Measurements from ENCODE around the gene ATCAY. TPM values are rescaled to one million over a fixed set of nuclear protein-coding genes. Genes with fewer than 3 reads are reported as not detected.
A peak's percentile ranks its signal among the peaks of the same experiment; 100 is the strongest.
"Not testable (repeated sequence)": the region's sequence is repeated elsewhere in the genome, so short reads cannot be mapped to it uniquely, and the experiment has no call there.

Gene ATCAY
- polyA plus RNA-seq, 6 donors from 2014 or later: not detected

GRCh38 chr19:3923912-3924311, 43.4 kb downstream of the ATCAY start:
- ATAC-seq (ENCODE audit: low read depth in 2 of 2) (no peak), DNase-seq (no peak)
- H3K27ac Mint-ChIP-seq: no peak overlapping the region
- peaks cover 10 to 21% (median 16%) of the 10 kb centered on the region in 3 donors for H3K27me3 Mint-ChIP-seq
- H3K36me3 Mint-ChIP-seq: peaks cover 0 to 22% of the 10 kb centered on the region in 2 donors
- H3K4me3 Mint-ChIP-seq: no peak overlapping the region
- no peaks in the 10 kb centered on the region for H3K4me1 Mint-ChIP-seq
- H3K9me3 Mint-ChIP-seq: peaks cover 11 to 33% (median 16%) of the 10 kb centered on the region in 7 donors

DNA sequence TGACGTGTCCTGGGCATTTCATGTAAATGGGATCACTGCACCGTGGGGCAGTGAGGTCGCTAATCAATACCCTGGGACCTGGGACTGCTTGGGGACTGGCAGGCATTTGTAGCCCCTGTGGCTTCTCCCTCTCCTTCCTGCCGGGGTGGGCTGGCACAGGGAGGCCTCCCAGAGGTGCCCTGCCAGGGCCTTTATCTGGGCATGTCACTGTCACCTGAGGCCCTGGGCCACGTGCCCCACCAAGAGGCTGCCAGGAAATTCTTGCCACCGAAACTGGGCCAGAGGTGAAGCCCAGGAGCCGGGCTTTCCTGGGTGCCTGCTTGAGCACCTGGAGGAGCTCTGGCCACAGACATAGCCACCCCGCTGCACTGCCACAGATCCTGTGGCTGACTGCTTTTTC, 50.6 kb downstream of the ATCAY start:
- Mint-ChIP-seq H3K36me3 (no peaks in the 10 kb centered on the region), H3K27ac (no peak overlapping the region), H3K4me1 (peaks cover 0 to 6% (median 3%) of the 10 kb centered on the region in 3 donors), H3K27me3 (peaks cover 4 to 29% (median 9%) of the 10 kb centered on the region in 3 donors), H3K4me3 (no peak overlapping the region), H3K9me3 (peaks cover 0 to 1% (median 0%) of the 10 kb centered on the region in 7 donors)
- ATAC-seq (ENCODE audit: low read depth in 2 of 2) (no peak), DNase-seq (no peak)

DNA sequence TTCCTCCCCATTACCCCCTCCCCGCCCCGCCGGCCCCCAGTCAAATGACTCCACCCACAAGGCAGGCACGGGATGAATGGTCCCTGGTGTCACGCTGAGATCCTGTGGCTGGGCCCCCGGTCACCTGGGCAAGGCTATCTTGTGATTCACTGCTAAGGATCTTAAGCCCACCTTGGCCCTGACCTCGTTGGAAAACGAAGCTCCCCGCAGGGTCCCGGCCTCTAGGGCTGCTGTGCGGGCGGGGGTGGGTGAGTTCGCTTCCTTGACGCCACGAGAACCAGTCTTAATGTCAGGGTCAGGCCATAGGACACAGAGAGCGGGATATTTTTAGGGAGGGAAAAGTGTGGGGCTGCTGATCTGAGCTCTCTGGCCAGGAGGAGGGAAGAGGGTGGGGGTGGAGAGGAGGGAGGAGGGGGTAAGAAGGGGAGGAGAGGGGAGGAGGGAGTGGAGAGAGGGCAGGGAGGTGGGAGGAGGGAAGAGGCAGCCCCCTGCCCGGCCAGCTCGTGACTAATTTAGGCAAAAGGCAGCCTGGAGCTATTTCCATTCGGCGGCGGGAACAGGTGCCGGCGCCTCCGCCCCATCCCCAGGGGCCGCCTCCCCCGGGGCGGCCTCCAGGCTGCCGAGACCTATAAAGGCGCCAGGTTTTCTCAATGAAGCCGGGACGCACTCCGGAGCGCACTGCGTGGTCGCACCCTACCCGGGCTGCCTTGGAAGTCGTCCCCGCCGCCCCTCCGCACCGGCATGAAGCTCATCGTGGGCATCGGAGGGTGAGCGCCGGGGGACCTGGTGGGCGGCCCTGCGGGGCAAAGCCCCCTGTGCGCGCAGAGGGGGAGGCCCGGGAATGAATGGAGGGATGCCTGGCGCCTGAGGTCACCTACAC, 52.7 kb downstream of the ATCAY start, which contains the start of gene NMRK2:
Gene NMRK2 (plus strand): TSS at position 139 of the 880 bp plus-strand sequence. CDS start 603 bp downstream, at position 742.
- no peaks in the 10 kb centered on the region for H3K9me3 Mint-ChIP-seq
- H3K36me3 Mint-ChIP-seq: no peaks in the 10 kb centered on the region
- no peak within 1 kb of the TSS for H3K27ac Mint-ChIP-seq
- H3K4me3 Mint-ChIP-seq: peak within 1 kb of the TSS in 2 of 8 donors; percentile 61 to 63
- peaks cover 0 to 6% (median 3%) of the 10 kb centered on the region in 3 donors for H3K4me1 Mint-ChIP-seq
- no peak for ATAC-seq (ENCODE audit: low read depth in 2 of 2)
- DNase-seq: no peak
- H3K27me3 Mint-ChIP-seq: peaks cover 0 to 29% (median 9%) of the 10 kb centered on the region in 3 donors

GRCh38 chr19:3936506-3937442, 56.3 kb downstream of the ATCAY start:
- ATAC-seq (ENCODE audit: low read depth in 2 of 2): no peak
- DNase-seq: no peak
- no peak overlapping the region for H3K4me3 Mint-ChIP-seq
- peaks cover 0 to 6% (median 3%) of the 10 kb centered on the region in 3 donors for H3K4me1 Mint-ChIP-seq
- H3K36me3 Mint-ChIP-seq: no peaks in the 10 kb centered on the region
- no peaks in the 10 kb centered on the region for H3K9me3 Mint-ChIP-seq
- no peak overlapping the region for H3K27ac Mint-ChIP-seq
- peaks cover 0 to 20% (median 2%) of the 10 kb centered on the region in 3 donors for H3K27me3 Mint-ChIP-seq

DNA sequence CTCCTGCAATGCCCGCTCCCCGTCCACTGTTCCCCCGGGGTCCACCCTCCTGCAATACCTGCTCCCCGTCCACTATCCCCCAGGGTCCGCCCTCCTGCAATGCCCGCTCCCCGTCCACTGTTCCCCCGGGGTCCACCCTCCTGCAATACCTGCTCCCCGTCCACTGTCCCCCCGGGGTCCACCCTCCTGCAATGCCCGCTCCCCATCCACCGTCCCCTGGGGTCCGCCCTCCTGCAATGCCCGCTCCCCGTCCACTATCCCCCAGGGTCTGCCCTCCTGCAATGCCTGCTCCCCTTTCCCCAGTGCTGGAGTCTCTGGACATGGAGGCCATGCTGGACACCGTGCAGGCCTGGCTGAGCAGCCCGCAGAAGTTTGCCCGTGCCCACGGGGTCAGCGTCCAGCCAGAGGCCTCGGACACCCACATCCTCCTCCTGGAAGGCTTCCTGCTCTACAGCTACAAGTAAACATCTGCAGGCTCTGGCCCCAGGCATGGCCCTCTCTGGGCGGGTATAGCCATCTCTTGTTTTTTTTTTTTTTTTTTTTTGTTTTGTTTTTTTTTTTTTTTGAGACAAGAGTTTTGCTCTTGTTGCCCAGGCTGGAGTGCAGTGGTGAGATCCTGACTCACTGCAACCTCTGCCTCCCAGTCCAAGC, 57.9 kb downstream of the ATCAY start:
- not testable (repeated sequence) for H3K9me3 Mint-ChIP-seq; H3K36me3 Mint-ChIP-seq; H3K4me1 Mint-ChIP-seq; DNase-seq; ATAC-seq (ENCODE audit: low read depth in 2 of 2); H3K27ac Mint-ChIP-seq; H3K4me3 Mint-ChIP-seq
- H3K27me3 Mint-ChIP-seq: peaks cover 0 to 14% (median 0%) of the 10 kb centered on the region in 3 donors

DNA sequence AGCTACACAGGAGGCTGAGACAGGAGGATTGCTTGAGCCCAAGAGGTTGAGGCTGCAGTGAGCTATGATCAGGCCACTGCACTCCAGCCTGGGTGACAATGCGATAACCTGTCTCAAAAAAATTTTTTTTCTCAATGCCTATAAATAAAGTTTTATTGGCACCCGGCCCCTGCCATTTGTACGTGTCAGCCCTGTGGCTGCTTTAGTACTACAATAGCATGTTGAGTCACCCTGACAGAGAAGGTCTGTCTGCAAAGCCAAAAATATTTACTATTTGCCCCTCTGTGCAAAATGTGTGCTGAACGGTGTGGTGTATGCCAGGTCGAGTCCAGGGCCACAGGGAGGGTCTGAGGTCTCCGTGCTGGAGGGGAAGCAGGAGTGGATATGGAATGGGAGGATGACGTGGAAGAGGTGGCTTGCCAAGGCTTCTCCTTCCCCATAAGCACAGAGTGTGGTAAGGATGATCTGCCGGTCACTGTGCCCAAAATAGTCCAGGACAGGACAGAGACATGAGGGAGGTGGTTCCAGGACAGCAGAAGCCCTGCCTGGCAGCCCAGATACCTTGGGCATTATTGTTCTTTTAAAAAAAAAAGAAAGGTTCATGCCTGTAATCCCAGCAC, 62.4 kb downstream of the ATCAY start:
- ATAC-seq (ENCODE audit: low read depth in 2 of 2): no peak
- Mint-ChIP-seq H3K9me3 (peaks cover 0 to 3% (median 0%) of the 10 kb centered on the region in 7 donors), H3K4me3 (no peak overlapping the region), H3K27ac (peak overlapping the region in 2 of 6 donors; percentile 55 to 87), H3K36me3 (no peaks in the 10 kb centered on the region), H3K4me1 (peaks cover 0 to 7% (median 4%) of the 10 kb centered on the region in 3 donors), H3K27me3 (peaks cover 4 to 15% (median 9%) of the 10 kb centered on the region in 3 donors)
- DNase-seq: no peak

DNA sequence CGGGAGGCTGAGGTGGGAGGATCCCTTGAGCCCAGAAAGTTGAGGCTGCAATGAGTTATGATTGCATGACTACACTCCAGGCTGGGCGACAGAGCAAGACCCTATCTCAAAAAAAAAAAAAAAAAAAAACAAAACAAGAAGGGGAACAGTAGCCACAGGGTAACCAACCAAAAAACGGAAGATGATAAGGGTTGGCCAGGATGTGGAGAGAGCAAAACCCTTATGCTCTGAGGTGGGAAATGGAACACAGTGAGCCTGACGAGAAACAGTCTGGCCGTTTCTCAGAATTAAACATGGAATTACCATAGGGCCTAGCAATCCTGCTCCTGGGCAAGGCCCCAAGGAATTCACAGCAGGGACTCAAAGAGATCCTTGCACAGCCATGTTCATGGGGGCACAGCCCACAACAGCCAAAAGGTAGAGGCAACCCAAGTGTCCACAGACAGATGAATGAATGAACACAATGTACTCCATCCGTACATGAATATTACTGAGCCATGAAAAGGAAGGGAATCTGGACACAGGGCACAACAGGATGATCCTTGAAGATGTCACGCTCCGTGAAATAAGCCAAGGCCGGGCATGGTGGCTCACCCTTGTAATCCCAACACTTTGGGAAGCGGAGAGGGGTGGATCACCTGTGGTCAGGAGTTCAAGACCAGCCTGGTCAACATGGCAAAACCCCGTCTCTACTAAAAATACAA, 63.7 kb downstream of the ATCAY start:
- Mint-ChIP-seq H3K27ac (no peak overlapping the region), H3K36me3 (no peaks in the 10 kb centered on the region), H3K4me3 (no peak overlapping the region), H3K9me3 (peaks cover 0 to 3% (median 0%) of the 10 kb centered on the region in 7 donors), H3K27me3 (peaks cover 4 to 15% (median 9%) of the 10 kb centered on the region in 3 donors), H3K4me1 (peaks cover 0 to 7% (median 4%) of the 10 kb centered on the region in 3 donors)
- DNase-seq (no peak), ATAC-seq (ENCODE audit: low read depth in 2 of 2) (no peak)

DNA sequence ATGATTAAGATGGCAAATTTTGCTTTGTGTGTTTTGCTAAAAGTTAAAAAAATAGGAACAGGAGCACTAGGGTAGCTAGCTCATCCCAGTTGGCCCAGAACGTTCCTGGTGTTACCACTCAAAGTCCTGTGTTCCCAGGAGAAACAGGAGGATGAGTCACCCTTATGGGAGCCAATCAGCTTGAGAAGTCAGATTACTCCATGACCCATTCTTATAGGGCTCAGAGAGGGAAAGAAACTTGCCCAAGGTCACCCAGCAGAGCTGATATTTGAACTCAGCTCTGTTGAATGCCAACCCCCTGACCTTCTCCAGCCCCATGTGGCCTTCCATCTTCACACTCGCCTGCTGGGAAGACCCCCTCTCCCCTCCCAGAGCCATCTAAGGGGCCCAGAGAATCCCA, 65.4 kb downstream of the ATCAY start:
- Mint-ChIP-seq H3K27me3 (peaks cover 4 to 15% (median 9%) of the 10 kb centered on the region in 3 donors), H3K36me3 (no peaks in the 10 kb centered on the region), H3K4me3 (no peak overlapping the region), H3K4me1 (peaks cover under 1 to 7% (median 5%) of the 10 kb centered on the region in 3 donors), H3K27ac (no peak overlapping the region), H3K9me3 (peaks cover 0 to 3% (median 0%) of the 10 kb centered on the region in 7 donors)
- ATAC-seq (ENCODE audit: low read depth in 2 of 2) (no peak), DNase-seq (no peak)

GRCh38 chr19:3947316-3947933, 66.9 kb downstream of the ATCAY start:
- not testable (repeated sequence) for H3K27ac Mint-ChIP-seq; ATAC-seq (ENCODE audit: low read depth in 2 of 2); H3K4me3 Mint-ChIP-seq; H3K36me3 Mint-ChIP-seq; H3K9me3 Mint-ChIP-seq; DNase-seq
- Mint-ChIP-seq H3K4me1 (peaks cover 8 to 13% (median 10%) of the 10 kb centered on the region in 3 donors), H3K27me3 (peaks cover 4 to 12% (median 9%) of the 10 kb centered on the region in 3 donors)

- DNase-seq: no peak
- H3K4me3 Mint-ChIP-seq: no peak overlapping the region
- peaks cover 0 to 3% (median 0%) of the 10 kb centered on the region in 7 donors for H3K9me3 Mint-ChIP-seq
- H3K4me1 Mint-ChIP-seq: peaks cover 8 to 12% (median 10%) of the 10 kb centered on the region in 3 donors
- H3K27me3 Mint-ChIP-seq: peaks cover 2 to 12% (median 9%) of the 10 kb centered on the region in 3 donors
- H3K27ac Mint-ChIP-seq: no peak overlapping the region
- ATAC-seq (ENCODE audit: low read depth in 2 of 2): no peak
- no peaks in the 10 kb centered on the region for H3K36me3 Mint-ChIP-seq
Observed at GRCh38 chr19:3949294-3949693, 68.8 kb downstream of the ATCAY start.

DNA sequence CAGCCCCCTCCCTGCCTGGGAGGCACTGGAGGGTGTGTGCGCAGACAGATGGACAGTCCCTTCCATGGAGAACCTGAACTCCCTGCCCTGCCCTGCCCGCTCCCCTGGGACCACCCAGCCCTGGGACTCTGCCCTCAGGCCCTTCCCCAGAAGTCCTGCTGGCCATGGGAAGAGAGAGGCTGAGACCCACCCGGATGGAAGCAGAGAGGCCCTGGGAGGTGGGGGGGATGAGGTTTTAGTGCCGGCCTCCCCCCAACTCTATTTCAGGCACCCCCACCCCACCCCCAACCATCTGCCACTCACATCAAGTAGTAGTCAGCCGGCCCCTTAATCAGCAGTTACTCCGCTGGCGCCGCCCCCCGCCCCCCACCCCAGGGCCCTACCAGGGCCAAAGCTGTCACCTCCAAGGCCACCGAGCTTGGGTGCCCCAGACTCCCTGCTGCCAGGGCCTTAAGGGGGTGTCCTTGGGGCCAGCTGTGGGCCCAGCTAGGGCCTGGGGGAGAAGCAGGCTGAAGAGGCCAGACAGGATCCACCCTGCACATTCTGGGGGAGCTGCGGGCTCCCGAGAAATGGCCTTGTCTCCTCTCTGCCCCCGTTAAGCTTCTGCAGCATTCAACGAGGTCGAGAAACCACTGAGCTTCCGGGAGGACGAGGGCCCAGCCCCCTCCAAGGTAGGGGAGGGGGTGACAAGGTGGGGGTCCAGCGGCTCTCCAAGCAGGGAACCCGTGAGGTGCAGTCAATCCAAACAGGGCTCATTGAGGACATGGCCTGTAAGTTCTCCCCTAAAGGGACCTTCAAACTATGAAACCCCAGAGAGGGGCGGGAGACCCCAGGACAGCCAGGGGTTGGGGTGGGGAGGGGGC, 69.7 kb downstream of the ATCAY start:
- ATAC-seq (ENCODE audit: low read depth in 2 of 2) (no peak), DNase-seq (no peak)
- Mint-ChIP-seq H3K4me3 (peak overlapping the region in 3 of 8 donors; percentile 12 to 63 (median 35)), H3K4me1 (peaks cover 8 to 12% (median 10%) of the 10 kb centered on the region in 3 donors), H3K36me3 (no peaks in the 10 kb centered on the region), H3K9me3 (peaks cover 0 to 3% (median 0%) of the 10 kb centered on the region in 7 donors), H3K27ac (no peak overlapping the region), H3K27me3 (peaks cover 0 to 12% (median 9%) of the 10 kb centered on the region in 3 donors)

Measured in naive B cell (primary cell).